Dedifferentiated amniotic fluid mesenchymal stem cell (primary cell): Measurements from ENCODE around the gene BPIFB3.
"Not testable (repeated sequence)": the region's sequence is repeated elsewhere in the genome, so short reads cannot be mapped to it uniquely, and the experiment has no call there.

ENCODE experiments used
- DNase-seq: peaks from one replicate; pipeline ENCODE4 v3.0.0-alpha.2; 2016; ENCODE audit errors: extremely low spot score

The BPIFB3 gene

DNA sequence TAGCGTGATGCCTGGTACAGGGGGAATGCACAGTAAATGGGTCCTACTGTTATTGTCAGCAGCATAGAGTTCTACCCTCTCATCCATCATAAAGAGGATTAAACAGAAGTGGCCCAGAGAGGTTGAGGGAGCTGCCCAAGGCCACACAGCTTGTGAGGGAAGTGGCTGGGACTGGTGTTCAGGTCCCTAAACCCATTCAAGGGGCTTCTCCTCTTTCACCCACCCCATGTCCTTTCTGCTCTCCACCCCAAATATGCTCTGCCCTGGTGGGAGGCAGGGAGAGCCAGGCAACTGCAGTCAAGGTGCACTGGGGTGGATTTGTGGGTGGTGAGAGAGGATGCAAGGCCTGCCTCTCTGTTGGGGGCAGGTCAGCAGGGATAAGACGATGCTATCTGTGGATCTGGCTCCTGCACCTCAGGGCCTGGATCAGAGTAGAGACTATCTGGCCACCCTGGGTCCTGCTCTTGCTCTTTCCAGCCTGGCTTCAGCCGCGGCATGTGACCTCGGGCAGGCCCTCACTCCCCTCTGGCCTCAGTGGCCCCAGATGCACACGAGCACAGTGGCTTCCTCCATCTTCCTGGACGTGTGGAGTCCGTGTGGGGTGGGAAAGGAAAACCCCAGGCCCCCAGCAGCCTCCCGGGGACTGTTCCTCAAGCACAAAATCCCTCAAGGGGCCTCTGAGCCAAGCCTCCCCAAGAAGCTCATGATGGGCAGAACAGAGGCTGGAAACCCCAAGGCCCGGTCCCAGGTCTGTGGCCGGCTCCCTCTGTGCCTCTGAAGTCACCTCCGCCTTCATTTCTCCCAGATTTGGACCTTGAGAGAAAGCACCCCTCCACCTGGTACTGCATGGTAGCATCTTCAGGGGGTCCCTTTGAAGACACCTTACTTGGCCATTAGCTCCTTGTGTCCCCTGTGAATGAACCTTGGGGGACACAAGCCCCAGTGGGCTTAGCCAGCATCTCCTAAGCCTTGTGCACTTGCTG, 25.6 kb upstream of the BPIFB3 start:
- no peak for DNase-seq

GRCh38 chr20:33028875-33029274, 24.8 kb upstream of the BPIFB3 start:
- no peak for DNase-seq

- no peak for DNase-seq
Measured at GRCh38 chr20:33030076-33030475, 23.6 kb upstream of the BPIFB3 start.

- no peak for DNase-seq
Measured at GRCh38 chr20:33030569-33030968, 23.1 kb upstream of the BPIFB3 start.

DNA sequence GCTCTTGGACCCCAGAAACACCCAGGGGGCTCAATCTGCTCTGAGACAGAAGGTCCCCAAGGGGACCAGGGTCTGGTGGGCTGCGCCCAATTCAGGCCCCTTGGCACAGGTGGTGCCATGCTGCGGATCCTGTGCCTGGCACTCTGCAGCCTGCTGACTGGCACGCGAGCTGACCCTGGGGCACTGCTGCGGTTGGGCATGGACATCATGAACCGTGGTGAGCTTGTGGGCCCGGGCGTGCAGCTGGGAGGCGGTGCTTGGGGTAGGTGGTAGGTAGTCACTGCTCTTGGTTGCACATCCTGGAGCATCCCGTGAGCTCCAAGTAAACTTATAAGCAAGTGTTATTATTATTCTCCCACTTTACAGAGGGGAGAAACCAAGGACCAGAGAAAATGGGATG, 22.2 kb upstream of the BPIFB3 start, which contains the start of gene BPIFB6:
BPIFB6 (plus strand) TSS at position 118 of the 400 bp plus-strand sequence; CDS start at position 118, 0 bp downstream.
- DNase-seq = no peak

DNA sequence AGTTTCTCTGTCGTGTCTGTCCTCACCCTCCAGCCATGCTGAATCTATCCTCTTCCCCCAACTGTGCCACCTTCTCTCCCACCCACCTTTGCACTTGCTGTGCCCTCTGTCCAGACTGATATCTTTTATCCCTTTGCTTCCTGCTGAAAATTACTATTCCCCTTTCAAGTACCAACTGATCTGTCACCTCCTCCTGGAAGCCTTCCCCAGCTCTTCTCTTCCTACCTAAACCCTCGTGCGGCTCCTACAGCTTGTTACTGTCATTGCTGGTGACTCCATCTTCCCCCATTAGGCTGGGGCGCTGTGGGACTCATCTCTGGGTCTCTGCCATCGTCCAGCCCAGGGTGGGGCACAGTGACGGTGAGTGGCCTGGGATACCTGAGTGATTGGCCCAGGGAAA, 21.1 kb upstream of the BPIFB3 start:
- DNase-seq = no peak

DNA sequence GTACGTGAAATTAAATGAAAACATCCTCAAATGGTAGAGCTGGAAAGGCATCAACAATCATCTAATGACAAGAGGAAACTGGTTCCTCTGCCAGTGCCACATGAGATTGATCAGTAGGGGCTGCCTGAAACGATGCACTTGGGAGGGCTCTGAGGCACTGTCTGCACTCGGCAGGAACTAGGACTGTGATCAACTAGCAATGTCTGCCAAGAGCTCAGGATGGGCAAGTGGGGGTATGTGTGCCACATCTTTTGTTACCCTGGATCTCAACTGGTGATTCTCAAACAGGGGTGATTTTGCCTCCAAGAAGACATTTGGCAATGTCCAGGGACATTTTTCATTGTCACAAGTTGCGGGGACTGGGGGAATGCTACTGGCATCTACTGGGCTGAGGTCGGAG, 20.3 kb upstream of the BPIFB3 start:
- DNase-seq = no peak

DNA sequence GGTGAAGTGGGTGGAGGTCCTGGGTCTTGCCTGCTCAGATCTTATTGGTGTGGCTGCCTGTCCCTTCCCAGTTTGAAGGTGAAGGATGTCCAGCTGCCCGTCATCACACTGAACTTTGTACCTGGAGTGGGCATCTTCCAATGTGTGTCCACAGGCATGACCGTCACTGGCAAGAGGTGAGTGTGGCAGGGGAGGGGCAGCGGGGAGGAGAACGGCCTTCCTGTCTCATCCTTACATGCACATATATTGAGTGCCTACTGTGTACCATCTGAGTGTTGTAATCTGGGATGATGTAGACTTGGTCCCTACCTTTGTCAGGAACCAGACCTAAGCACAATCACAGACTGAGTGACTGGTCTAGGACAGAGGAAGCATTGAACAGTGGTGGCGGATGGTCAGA, 19.6 kb upstream of the BPIFB3 start:
- no peak for DNase-seq

DNA sequence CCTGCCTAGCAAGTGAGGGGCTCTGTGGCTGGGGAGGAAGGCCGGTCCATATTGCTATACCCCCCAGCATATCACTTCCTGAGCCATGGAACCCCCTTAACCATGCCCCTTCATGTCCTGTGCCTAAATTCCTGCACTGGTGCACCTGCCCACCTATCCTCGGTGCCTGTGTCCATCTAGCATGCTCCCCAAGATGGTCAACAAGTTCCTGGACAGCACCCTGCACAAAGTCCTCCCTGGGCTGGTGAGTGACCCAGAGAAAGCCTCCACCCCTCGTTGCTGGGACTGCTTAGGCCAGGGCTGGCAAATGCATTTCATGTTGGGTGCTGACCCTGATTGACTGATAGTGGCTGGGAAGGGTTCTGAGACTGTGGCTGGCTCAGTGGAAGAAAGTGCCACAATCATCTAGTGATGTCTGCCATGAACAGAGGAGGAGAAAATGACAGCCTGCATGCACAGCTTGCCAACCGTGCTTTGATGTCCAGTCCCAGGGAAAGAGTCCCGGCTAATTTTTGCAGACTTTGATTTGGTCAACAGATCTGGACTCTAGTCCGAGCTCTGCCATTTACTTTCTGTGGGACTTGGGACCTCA, 18.7 kb upstream of the BPIFB3 start:
- DNase-seq = no peak

GRCh38 chr20:33037456-33037855, 16.2 kb upstream of the BPIFB3 start:
- DNase-seq = no peak

- DNase-seq = no peak
Measured at GRCh38 chr20:33038243-33038642, 15.5 kb upstream of the BPIFB3 start.

DNA sequence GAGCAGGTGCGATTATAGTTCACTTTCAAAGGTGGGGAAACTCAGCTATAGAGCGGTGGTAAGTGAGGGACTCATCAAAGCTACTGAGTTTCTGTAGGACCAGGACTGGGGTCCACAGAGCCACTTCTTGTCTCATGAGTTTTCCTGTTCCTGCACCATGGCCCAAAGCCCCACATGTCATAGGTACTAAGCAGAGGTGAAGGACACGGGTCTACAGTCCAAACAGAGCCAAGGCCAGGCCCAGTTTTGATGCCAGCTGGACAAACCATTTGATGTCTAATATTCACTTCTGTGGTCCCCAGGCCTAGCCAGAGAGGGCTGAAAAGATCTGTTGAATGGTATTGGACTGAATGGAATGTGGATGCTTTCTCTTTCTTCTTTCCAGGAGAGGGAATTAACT, 11.3 kb upstream of the BPIFB3 start:
- no peak for DNase-seq

- DNase-seq = no peak
Measured at GRCh38 chr20:33042983-33043730, 10.5 kb upstream of the BPIFB3 start.

GRCh38 chr20:33043731-33044181, 9.9 kb upstream of the BPIFB3 start:
- DNase-seq = no peak

- DNase-seq = not testable (repeated sequence)
Measured at GRCh38 chr20:33045129-33045721, 8.5 kb upstream of the BPIFB3 start.

- DNase-seq = no peak
Measured at GRCh38 chr20:33046412-33046811, 7.3 kb upstream of the BPIFB3 start.

DNA sequence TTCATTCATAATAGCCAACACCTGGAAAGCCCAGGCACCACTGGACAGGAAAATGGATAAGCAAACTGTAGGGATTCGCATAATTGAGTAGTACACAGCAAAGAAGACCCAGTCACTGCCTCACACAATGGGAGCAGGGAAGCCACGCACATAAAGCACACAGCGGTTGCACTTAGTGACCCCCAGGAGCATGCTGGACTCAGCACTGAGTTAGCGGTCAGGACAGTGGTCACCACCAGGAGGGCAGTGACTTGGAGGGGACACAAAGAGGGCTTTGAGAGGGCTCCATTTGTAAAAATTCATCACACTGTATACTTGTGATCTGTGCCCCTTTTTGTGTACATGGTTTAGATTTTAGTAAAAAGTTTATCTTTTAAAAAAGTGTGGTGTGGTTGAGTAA, 2.4 kb upstream of the BPIFB3 start:
- no peak for DNase-seq

GRCh38 chr20:33054381-33054780, 678 bp downstream of the BPIFB3 start:
- DNase-seq = no peak

DNA sequence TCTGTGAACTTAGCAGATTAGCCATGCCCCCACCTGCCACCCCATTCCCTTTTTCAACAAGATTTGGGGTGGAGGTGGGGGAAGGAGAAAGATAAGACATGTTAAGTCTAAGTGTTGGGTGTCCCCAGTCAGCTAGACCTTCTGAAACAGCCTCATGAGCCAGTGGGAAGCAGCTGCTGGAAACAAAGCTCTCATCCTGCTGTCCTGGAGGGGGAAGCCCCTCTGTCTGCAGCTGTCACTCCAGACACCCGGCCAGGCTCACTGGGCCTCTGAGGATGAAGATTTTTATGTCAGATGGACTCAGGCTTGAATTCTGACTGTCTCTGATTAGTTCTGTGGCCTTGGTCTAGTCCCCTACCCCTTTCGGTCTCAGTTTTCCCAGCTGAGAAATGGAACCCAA, 1.1 kb downstream of the BPIFB3 start:
- DNase-seq = no peak

GRCh38 chr20:33059136-33059535, 5.4 kb downstream of the BPIFB3 start:
- no peak for DNase-seq

DNA sequence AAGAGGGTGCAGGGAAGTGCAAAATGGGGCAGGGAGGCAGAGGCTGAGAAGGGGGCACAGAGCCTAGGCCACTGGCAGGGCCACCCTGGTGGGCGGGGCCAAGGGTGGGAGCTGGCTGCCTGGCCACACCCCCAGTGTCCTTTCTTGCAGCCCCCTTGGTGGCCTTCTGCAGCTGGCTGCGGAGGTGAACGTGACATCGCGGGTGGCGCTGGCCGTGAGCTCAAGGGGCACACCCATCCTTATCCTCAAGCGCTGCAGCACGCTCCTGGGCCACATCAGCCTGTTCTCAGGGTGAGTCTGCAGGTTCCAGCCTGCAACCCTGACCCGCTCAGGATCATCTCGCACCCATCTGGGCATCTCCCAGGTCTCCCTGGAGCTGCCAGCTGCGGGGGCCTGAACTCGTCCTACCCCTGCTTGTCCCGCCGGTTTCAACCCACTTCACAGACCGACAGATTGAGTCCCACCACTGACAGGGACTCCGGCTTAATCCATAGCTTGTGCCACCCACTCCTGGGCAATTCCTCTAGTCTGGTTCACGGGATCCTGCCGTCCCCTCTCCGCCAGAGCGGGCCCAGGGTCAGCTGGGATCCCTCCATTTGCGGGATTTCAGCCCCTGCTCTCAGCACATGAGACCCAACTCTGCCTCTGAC, 6.2 kb downstream of the BPIFB3 start:
- DNase-seq = no peak
